HG03045 (cell line): Measurements from ENCODE around the gene CLIC6.
"Not testable (repeated sequence)": the region's sequence is repeated elsewhere in the genome, so short reads cannot be mapped to it uniquely, and the experiment has no call there.

Source experiments
- ATAC-seq: cut with Tn5 transposase; IDR thresholded peaks from one replicate; pipeline ENCODE4 v1.9.1; 2021; ENCODE audit warnings: mild to moderate bottlenecking, moderate library complexity; ENCODE audit not compliant: unreplicated experiment

The CLIC6 gene

GRCh38 chr21:34691390-34692032 lies 22.7 kb downstream of the CLIC6 start:
- ATAC-seq = no peak

- no peak for ATAC-seq
Observed at GRCh38 chr21:34692458-34693020, 23.7 kb downstream of the CLIC6 start.

GRCh38 chr21:34693192-34693810 lies 24.5 kb downstream of the CLIC6 start:
- ATAC-seq = no peak

DNA sequence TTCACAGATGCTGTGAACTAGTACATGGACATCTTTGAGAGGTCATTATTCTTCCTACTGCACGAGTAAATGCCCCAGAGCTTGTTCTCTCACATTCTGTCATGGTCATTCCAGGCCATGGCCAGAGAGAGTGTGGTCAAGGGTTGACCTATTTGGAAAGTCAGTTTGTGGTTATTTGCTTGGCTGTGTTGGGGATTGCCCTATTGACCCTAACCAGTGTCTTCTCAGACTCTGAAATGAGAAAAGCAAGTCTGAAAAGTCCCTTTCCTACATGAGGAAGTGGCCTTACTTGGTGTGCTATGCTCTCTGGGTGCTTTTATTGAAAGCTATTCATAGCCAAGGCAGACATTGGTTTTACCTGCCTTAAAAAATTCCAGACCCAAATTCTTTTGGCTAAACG lies 26.6 kb downstream of the CLIC6 start:
- no peak for ATAC-seq

DNA sequence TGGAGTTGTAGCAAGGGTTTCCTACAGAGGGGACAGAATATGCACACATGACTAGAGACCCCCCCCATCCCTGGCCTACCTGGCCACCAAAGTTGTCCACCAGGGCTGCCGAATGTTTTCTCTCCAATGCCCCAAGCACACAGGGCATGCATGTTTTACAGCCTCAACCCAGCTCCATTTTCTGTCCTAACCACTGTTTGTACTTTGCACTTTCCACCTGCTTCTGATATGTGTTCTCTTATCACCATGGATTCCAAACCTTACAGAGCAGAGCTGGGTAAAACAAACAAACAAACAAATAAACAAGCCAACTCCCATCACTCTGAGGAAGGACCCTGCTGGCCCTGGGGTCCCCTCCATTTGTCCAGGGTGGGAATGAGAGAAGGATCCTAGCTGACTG lies 27.3 kb downstream of the CLIC6 start:
- ATAC-seq = no peak

- no peak for ATAC-seq
Observed at GRCh38 chr21:34697826-34698225, 29.0 kb downstream of the CLIC6 start.

- ATAC-seq = no peak
Observed at GRCh38 chr21:34698270-34699015, 29.6 kb downstream of the CLIC6 start.

GRCh38 chr21:34700605-34701004 lies 31.8 kb downstream of the CLIC6 start:
- ATAC-seq = no peak

DNA sequence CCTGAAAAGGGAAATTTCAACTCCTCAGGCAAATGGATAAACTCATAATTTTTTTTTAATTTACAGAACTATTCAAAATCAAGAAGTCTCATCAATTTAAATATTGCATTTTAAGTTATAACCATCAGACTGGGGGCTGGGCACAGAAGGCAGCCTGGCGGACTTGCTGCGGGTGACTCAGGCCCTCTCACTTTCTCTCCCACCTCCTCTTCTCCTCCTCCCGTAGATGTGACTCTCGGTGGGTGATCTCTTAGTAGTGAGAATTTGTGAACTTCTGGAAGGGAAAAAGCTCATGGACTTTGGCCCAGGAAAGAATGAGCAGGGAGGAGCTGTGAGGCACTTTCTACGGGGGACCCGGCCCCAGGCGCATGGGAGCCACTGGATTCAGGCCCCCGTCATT lies 32.9 kb downstream of the CLIC6 start:
- ATAC-seq = no peak

GRCh38 chr21:34702341-34703170 lies 33.8 kb downstream of the CLIC6 start:
- ATAC-seq = no peak

- no peak for ATAC-seq
Observed at GRCh38 chr21:34703571-34703970, 34.8 kb downstream of the CLIC6 start.

- ATAC-seq = no peak
Observed at GRCh38 chr21:34704119-34704518, 35.3 kb downstream of the CLIC6 start.

DNA sequence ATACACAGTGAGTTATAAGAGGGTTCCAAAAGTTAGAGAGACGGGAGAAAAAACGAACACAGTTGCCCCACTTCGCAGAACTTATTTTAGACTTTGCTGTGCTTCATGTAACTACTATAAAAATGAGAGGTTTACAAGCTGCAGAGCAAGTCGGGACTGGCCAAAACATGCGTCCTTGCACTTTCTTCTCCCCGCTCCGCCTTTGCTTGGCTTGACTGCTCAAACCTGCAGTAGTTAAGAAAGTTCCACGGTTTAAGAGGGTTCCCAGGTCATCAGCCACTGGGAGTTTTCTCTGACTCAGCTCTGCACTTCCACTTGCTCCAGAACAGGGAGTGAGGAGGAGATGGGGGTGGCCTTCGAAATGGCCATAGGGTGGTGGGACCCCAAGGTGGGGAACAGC lies 36.2 kb downstream of the CLIC6 start:
- ATAC-seq = no peak

DNA sequence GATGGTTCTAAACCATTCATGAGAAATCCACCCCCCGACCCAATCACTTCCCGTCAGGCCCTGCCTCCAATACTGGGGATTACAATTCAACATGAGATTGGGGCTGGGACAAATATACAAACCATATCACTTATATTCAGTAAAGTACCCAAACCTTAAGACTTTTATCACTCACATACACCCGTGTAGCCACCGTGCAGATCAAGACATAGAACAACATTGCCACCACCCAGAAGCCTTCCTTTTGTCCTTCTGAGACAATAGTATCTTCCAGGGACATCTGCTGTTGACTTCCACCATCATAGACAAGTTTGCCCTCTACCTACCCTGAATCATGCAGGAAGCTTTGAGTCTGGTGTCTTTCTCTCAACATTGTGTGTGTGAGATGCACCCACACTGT lies 37.5 kb downstream of the CLIC6 start:
- ATAC-seq = no peak

DNA sequence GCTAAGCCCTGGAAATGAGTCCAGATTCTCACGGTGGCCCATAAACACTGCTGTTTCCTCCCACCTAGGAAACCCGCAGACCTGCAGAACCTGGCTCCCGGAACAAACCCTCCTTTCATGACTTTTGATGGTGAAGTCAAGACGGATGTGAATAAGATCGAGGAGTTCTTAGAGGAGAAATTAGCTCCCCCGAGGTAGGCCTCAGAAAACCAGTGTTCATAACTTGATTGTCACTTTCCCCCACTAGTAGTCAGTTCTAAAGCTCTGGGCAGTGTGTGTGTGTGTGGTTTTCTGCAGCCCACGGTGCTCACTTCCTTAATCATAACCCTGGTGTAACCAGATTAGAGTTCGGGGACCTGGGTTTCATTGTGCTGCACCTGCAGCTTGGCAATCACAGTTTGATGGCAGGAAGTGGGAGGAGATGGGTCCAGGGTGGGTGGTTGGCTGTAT lies 39.1 kb downstream of the CLIC6 start:
- ATAC-seq = peak; percentile 78

DNA sequence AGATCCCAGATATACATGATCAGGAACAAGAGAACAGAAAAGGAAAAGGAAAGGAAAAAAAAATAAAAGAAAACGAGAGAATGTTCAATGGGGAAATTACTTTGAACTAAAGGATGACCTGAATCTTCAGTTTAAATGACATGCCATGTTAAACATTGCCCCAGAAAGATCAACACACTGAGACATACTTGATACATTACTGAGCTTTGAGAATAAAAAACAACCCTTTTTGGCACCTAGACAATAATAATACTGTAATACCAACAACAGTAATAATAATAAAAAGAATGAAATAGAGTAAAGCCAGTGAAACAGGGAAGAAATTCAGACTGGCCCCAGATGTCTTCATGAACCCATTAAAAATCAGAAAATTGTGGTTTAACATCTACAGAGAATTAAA lies 44.8 kb downstream of the CLIC6 start:
- ATAC-seq = no peak

- ATAC-seq = no peak
Observed at GRCh38 chr21:34715518-34715917, 46.7 kb downstream of the CLIC6 start.

DNA sequence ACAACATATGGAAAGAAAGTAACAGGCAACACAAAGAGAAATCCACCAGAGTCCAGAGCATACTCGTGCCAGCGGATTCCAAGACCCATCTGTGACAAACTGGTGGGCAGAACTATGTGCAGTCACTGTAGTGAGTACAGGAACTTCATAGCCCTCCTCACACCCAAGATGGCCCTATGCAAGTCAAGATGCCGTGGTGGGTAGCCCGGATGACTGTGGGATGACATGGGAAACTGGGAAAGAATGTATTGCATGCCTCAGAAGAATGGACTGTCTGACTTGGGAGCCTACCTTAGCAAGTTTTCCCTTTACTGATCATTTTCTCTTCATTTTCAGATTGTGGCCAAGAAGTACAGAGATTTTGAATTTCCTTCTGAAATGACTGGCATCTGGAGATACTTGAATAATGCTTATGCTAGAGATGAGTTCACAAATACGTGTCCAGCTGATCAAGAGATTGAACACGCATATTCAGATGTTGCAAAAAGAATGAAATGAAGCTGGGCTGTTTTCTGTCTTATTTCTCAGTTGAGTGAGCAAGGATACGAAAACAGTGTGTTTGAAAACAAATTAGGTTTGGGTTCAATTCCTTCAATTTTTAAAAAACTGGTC lies 47.3 kb downstream of the CLIC6 start:
- no peak for ATAC-seq

GRCh38 chr21:34718529-34718928 lies 49.7 kb downstream of the CLIC6 start:
- ATAC-seq = not testable (repeated sequence)

DNA sequence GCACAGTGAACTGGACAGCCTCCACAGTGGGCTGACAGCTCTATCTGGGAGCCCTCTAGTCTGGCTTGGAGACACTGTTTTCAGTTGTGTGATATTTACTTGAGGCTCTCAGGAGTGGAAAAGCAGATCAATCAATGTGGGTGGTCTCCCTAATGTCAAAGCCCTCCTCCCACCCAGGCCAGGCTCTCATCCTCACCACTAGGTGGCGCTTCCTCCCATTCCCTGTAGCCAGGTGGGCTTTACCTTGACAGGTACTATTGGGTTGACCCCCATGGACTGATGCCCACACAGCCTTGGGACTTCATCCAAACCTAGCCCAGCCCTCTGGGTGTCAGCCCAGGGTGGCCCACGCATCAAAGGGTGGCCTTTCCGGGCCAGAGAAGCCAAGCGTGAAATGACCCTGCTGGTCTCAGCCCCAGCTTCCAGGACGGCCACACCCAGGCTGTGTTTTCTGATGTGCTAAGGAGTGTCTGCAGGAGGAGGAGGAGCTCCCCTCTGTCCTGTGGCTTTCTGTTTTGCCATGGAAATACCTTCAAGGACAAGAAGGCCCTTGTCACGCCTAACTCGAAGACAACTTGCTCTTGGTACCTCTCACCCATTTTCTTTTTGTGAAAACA lies 54.0 kb downstream of the CLIC6 start:
- ATAC-seq = no peak
